SU-DHL-6 (cell line): ENCODE results near the gene GPR157.

ENCODE experiments used
- CTCF ChIP-seq: fragments of 200-600 bp; sonication (generic); IDR thresholded peaks from one replicate; pipeline ENCODE4 v1.5.1; 2017; ENCODE audit warnings: antibody characterized with exemption, mild to moderate bottlenecking, low read length, moderate library complexity; ENCODE audit not compliant: insufficient read depth, poor library complexity, severe bottlenecking
- EZH2phosphoT487 ChIP-seq: fragments of 200-600 bp; sonication (generic), shearing (Covaris generic); conservative IDR thresholded peaks from 2 replicates; pipeline ENCODE4 v1.6.1; 2018; ENCODE audit warnings: mild to moderate bottlenecking, antibody characterized with exemption, low read length, moderate library complexity, mixed read lengths

GRCh38 chr1:9062021-9062471 lies 66.9 kb downstream of the GPR157 start:
- TF ChIP-seq CTCF (no peak), EZH2phosphoT487 (no peak)
